Measurements from ENCODE around the gene EBF3. TPM values are rescaled to one million over a fixed set of nuclear protein-coding genes. Genes with fewer than 3 reads are reported as not detected.

EBF3 gene
- total RNA-seq, 1 experiment from 2014 or later, result 56.2 TPM

DNA sequence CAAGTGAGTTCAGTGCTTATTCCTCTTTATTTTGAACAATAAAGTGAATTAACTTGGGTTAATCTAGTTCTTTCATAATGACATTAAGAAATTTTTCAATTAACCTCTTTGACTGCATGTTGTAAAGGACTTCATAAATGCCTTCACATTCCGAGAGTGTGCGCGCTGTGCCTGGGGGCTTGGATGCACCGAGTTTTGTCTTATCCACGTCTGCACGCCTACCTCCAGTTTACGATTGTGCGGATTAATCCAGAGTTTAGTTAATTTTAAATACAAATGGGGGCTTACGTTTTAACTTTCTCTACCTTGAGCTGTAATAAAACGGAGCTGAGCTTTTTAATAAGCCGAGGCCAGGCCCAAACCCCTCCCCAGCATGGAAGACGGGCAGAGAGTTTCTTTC, 120.4 kb downstream of the EBF3 start:
- no TSS peak for BruUV-seq (replicated peaks)
- Histone ChIP-seq H3K27ac (ENCODE audit: low read depth, low read length, poor library complexity, severe bottlenecking) (no peak overlapping the region), H3K9me3 (ENCODE audit: low read depth, low read length, poor library complexity, severe bottlenecking) (no peaks in the 10 kb centered on the region), H3K4me3 (ENCODE audit: low read depth, low read length, poor library complexity, severe bottlenecking) (no peak overlapping the region), H3K36me3 (ENCODE audit: insufficient read depth, low read length, poor library complexity, severe bottlenecking) (peaks cover 81% of the 10 kb centered on the region), H3K4me1 (ENCODE audit: insufficient read depth, low read length, poor library complexity, severe bottlenecking) (peaks cover 13% of the 10 kb centered on the region), H3K27me3 (replicated peaks; ENCODE audit: insufficient read depth, low read depth, low read length, poor library complexity) (no peaks in the 10 kb centered on the region)
- TF ChIP-seq CTCF (conservative IDR thresholded peaks at IDR 0.05; ENCODE audit: low read depth, low read length) (no peak), EZH2 (IDR thresholded peaks at IDR 0.05; ENCODE audit: borderline replicate concordance, low read depth, low read length, poor library complexity, severe bottlenecking) (no peak)
- ChIA-PET CTCF (no interaction called here), POLR2A (ENCODE audit: low non-redundant PET) (no interaction called here)
- intact Hi-C loops (cut with micrococcal nuclease; ENCODE audit: unreplicated experiment), result no loop called here
- no peak for DNase-seq (ENCODE audit: low spot score)

- BruUV-seq (replicated peaks), result no TSS peak
Measured at GRCh38 chr10:129843131-129843541, 120.9 kb downstream of the EBF3 start.

DNA sequence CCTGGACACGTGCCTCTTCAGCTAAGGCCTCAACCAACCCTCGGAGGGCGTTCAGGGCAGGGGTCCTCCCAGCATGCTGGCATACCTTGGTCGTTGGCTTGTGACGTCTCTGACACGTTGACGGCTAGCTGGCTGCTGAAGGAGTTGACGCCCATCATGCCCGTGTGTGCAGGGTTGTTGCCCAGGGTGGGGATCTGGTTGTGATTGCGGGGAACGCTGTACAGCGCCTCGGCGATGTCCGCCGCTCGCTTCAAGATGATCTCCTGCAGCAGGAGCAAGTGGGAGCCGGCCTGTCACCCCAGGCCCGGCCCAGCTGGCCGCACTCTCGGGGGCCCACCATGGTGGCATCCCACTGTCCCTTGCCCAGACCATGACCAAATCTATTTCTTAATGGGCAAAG, 122.0 kb downstream of the EBF3 start:
- no peak overlapping the region for H3K4me3 ChIP-seq (ENCODE audit: low read depth, low read length, poor library complexity, severe bottlenecking)
- H3K27ac ChIP-seq (ENCODE audit: low read depth, low read length, poor library complexity, severe bottlenecking), result no peak overlapping the region
- BruUV-seq (replicated peaks), result no TSS peak
- TF ChIP-seq CTCF (conservative IDR thresholded peaks at IDR 0.05; ENCODE audit: low read depth, low read length) (no peak), EZH2 (IDR thresholded peaks at IDR 0.05; ENCODE audit: borderline replicate concordance, low read depth, low read length, poor library complexity, severe bottlenecking) (no peak)
- peaks cover 77% of the 10 kb centered on the region for H3K36me3 ChIP-seq (ENCODE audit: insufficient read depth, low read length, poor library complexity, severe bottlenecking)
- CTCF ChIA-PET, result no interaction called here
- H3K9me3 ChIP-seq (ENCODE audit: low read depth, low read length, poor library complexity, severe bottlenecking), result no peaks in the 10 kb centered on the region
- peaks cover 9% of the 10 kb centered on the region for H3K4me1 ChIP-seq (ENCODE audit: insufficient read depth, low read length, poor library complexity, severe bottlenecking)
- H3K27me3 ChIP-seq (replicated peaks; ENCODE audit: insufficient read depth, low read depth, low read length, poor library complexity), result no peaks in the 10 kb centered on the region
- POLR2A ChIA-PET (ENCODE audit: low non-redundant PET), result no interaction called here
- intact Hi-C loops (cut with micrococcal nuclease; ENCODE audit: unreplicated experiment), result no loop called here
- DNase-seq (ENCODE audit: low spot score), result no peak

More at GRCh38 chr10:129843131-129843541, 120.9 kb downstream of the EBF3 start:
- Histone ChIP-seq H3K9me3 (ENCODE audit: low read depth, low read length, poor library complexity, severe bottlenecking) (no peaks in the 10 kb centered on the region), H3K4me1 (ENCODE audit: insufficient read depth, low read length, poor library complexity, severe bottlenecking) (peaks cover 13% of the 10 kb centered on the region), H3K4me3 (ENCODE audit: low read depth, low read length, poor library complexity, severe bottlenecking) (no peak overlapping the region), H3K27ac (ENCODE audit: low read depth, low read length, poor library complexity, severe bottlenecking) (no peak overlapping the region), H3K36me3 (ENCODE audit: insufficient read depth, low read length, poor library complexity, severe bottlenecking) (peaks cover 81% of the 10 kb centered on the region), H3K27me3 (replicated peaks; ENCODE audit: insufficient read depth, low read depth, low read length, poor library complexity) (no peaks in the 10 kb centered on the region)
- TF ChIP-seq CTCF (conservative IDR thresholded peaks at IDR 0.05; ENCODE audit: low read depth, low read length), result no peak
- TF ChIP-seq EZH2 (IDR thresholded peaks at IDR 0.05; ENCODE audit: borderline replicate concordance, low read depth, low read length, poor library complexity, severe bottlenecking), result no peak
- intact Hi-C loops (cut with micrococcal nuclease; ENCODE audit: unreplicated experiment), result no loop called here
- POLR2A ChIA-PET (ENCODE audit: low non-redundant PET), result no interaction called here
- no peak for DNase-seq (ENCODE audit: low spot score)
- CTCF ChIA-PET, result no interaction called here

Data from A673 (cell line).